Endothelial cell of umbilical vein (primary cell): ENCODE measurements around the gene GPR137C. TPM values are rescaled to one million over a fixed set of nuclear protein-coding genes. Genes with fewer than 3 reads are reported as not detected.

Experiments used
- BruUV-seq: library from RNA; stranded (reverse); fragments of 400-500 nt; replicated peaks from 2 replicates; lab custom pipeline; 2021; lab: Mats Ljungman, UMichigan
- CTCF ChIA-PET: fragments of 300-600, 350-600 bp; sonication (Branson Sonifier 250); formaldehyde crosslinking; loops from one replicate; lab custom pipeline; 2021; ENCODE audit warnings: antibody characterized with exemption, inconsistent platforms; lab: Charles Lee
- POLR2A ChIA-PET: fragments of 300-600, 350-600 bp; sonication (Branson Sonifier 250); formaldehyde crosslinking; loops from one replicate; lab custom pipeline; 2021; ENCODE audit warnings: antibody characterized with exemption, inconsistent platforms; lab: Charles Lee
- DNase-seq: peaks from one replicate; pipeline ENCODE4 v3.0.0-alpha.2; 2011; ENCODE audit warnings: low read depth, low spot score
- FAIRE-seq: peaks from 2 replicates; lab custom pipeline; 2011; peaks lifted over from hg19 to GRCh38; lab: Jason Lieb, UNC
- H2AFZ ChIP-seq: 2 replicates; pipeline ENCODE4 v1.6.0; 2012; ENCODE audit warnings: low read depth, low read length, control low read depth, inconsistent platforms
- H3K27ac ChIP-seq: 2 replicates; pipeline ENCODE4 v1.5.1; 2011; ENCODE audit warnings: low read depth, mild to moderate bottlenecking, control low read depth, low read length, moderate library complexity; ENCODE audit not compliant: insufficient read depth
- H3K27me3 ChIP-seq, 2 experiments: 2 replicates each; pipeline versions ENCODE4 v1.6.0 to v1.6.1; 2011; ENCODE audit warnings: low read length in 2 of 2, mixed read lengths in 1 of 2; ENCODE audit not compliant: control insufficient read depth in 2 of 2, insufficient read depth in 2 of 2
- H3K36me3 ChIP-seq, 2 experiments: 2 replicates in 1 of 2; 3 replicates in 1 of 2; pipeline ENCODE4 v1.5.1; 2011; ENCODE audit warnings: low read length in 2 of 2, mild to moderate bottlenecking in 1 of 2, moderate library complexity in 1 of 2; ENCODE audit not compliant: control insufficient read depth in 2 of 2, insufficient read depth in 2 of 2; ENCODE audit errors: extremely low read depth in 1 of 2
- H3K4me1 ChIP-seq: 3 replicates; pipeline ENCODE4 v1.5.1; 2011; ENCODE audit warnings: mild to moderate bottlenecking, low read length; ENCODE audit not compliant: control insufficient read depth, insufficient read depth; ENCODE audit errors: extremely low read depth
- H3K4me2 ChIP-seq: 2 replicates; pipeline ENCODE4 v1.6.1; 2011; ENCODE audit warnings: low read length, control low read depth, mixed read lengths; ENCODE audit not compliant: insufficient read depth
- H3K4me3 ChIP-seq, 3 experiments: fragments of 200-600 bp in 1 of 3; sonication (generic), shearing (Covaris generic) in 1 of 3; replicated peaks in 1 of 3; 2 replicates each; pipeline ENCODE4 v1.5.1; 2011 to 2016; ENCODE audit warnings: control low read depth in 3 of 3, low read length in 3 of 3, mild to moderate bottlenecking in 2 of 3, inconsistent platforms in 1 of 3, low read depth in 1 of 3, moderate library complexity in 1 of 3; ENCODE audit not compliant: insufficient read depth in 1 of 3
- H3K79me2 ChIP-seq: 2 replicates; pipeline ENCODE4 v1.6.0; 2012; ENCODE audit warnings: low read length, inconsistent platforms; ENCODE audit not compliant: control insufficient read depth, insufficient read depth
- H3K9ac ChIP-seq: replicated peaks from 2 replicates; pipeline ENCODE3; 2011; ENCODE audit warnings: low read length, control low read depth; ENCODE audit not compliant: insufficient read depth; ENCODE audit errors: extremely low read depth
- H3K9me1 ChIP-seq: replicated peaks from 3 replicates; pipeline ENCODE4 v1.6.0; 2011; ENCODE audit warnings: mild to moderate bottlenecking, low read length; ENCODE audit not compliant: control insufficient read depth, insufficient read depth; ENCODE audit errors: extremely low read depth
- H3K9me3 ChIP-seq: replicated peaks from 2 replicates; pipeline ENCODE4 v1.5.1; 2012; ENCODE audit warnings: low read length, inconsistent platforms; ENCODE audit not compliant: control insufficient read depth, insufficient read depth
- H4K20me1 ChIP-seq: replicated peaks from 2 replicates; pipeline ENCODE3; 2011; ENCODE audit warnings: mild to moderate bottlenecking, low read length; ENCODE audit not compliant: control insufficient read depth, insufficient read depth; ENCODE audit errors: extremely low read depth
- EZH2 ChIP-seq: IDR thresholded peaks from 2 replicates; pipeline ENCODE4 v1.6.1; 2012; ENCODE audit warnings: borderline replicate concordance, low read depth, mild to moderate bottlenecking, moderate library complexity, low read length, inconsistent platforms; ENCODE audit not compliant: severe bottlenecking
- FOS ChIP-seq: IDR thresholded peaks from 2 replicates; pipeline ENCODE4 v1.6.1; 2011; ENCODE audit warnings: mild to moderate bottlenecking, low read length, moderate library complexity, borderline replicate concordance; ENCODE audit not compliant: insufficient read depth
- GATA2 ChIP-seq: IDR thresholded peaks from 2 replicates; pipeline ENCODE4 v1.7.0; 2011; ENCODE audit warnings: low read depth, mild to moderate bottlenecking, moderate library complexity, mixed read lengths, low read length; ENCODE audit not compliant: insufficient read length, insufficient read depth
- JUN ChIP-seq: IDR thresholded peaks from 2 replicates; pipeline ENCODE4 v1.6.1; 2011; ENCODE audit warnings: borderline replicate concordance, low read depth; ENCODE audit not compliant: insufficient read length, insufficient read depth
- MYC ChIP-seq: IDR thresholded peaks from one replicate; pipeline ENCODE4 v1.6.1; 2011; ENCODE audit warnings: mild to moderate bottlenecking, low read depth, low read length
- POLR2A ChIP-seq: IDR thresholded peaks from 2 replicates; pipeline ENCODE4 v1.6.1; 2012; ENCODE audit warnings: low read depth, mild to moderate bottlenecking, control low read depth, low read length
- POLR2AphosphoS5 ChIP-seq: IDR thresholded peaks from 2 replicates; pipeline ENCODE4 v1.6.1; 2012; ENCODE audit warnings: low read depth, mild to moderate bottlenecking, control low read depth, low read length, moderate library complexity; ENCODE audit not compliant: insufficient read depth
- dilution Hi-C: fragments of 300-500 bp; cut with MboI; formaldehyde crosslinking; loops from one replicate; pipeline ENCODE4 v1.15.0; 2019; ENCODE audit warnings: low sequenced_read_pairs; ENCODE audit not compliant: extremely low pct_ligation_motif_present
- intact Hi-C: fragments of 100-400 bp; cut with micrococcal nuclease; formaldehyde crosslinking; loops from one replicate; pipeline ENCODE4 v1.10.0; 2022
- polyA plus RNA-seq, 4 experiments: library from polyadenylated mRNA; depleted of rRNA in 3 of 4; stranded (reverse) in 3 of 4; unstranded in 1 of 4; fragments of >200 nt; gene quantifications; 2 replicates each; pipeline versions ENCODE4 v1.2.1 to v1.2.3, GENCODE V29; 2011 to 2012; ENCODE audit warnings: missing spikeins in 1 of 4
- total RNA-seq: library from RNA; stranded (reverse); gene quantifications from 2 replicates; pipeline ENCODE4 v1.2.3, GENCODE V29; 2021
- TF ChIP-seq, protein P1 (sequence below), 2 donors: IDR thresholded peaks; 1 replicate in 1 of 2; 2 replicates in 1 of 2; pipeline ENCODE4 v1.5.1; 2011; ENCODE audit warnings: low read length in 2 of 2, mild to moderate bottlenecking in 2 of 2, moderate library complexity in 2 of 2, control low read depth in 1 of 2, inconsistent platforms in 1 of 2, low read depth in 1 of 2; ENCODE audit not compliant: insufficient read depth in 1 of 2; ENCODE audit errors: extremely low read depth in 1 of 2
- TF ChIP-seq, protein P2 (sequence below): IDR thresholded peaks from 2 replicates; pipeline ENCODE4 v1.6.1; 2011; ENCODE audit not compliant: insufficient read depth, insufficient read length

GPR137C gene
- total and polyA plus RNA-seq, 2 donors (not counting 3 experiments of a cell fraction or from before 2014, with no cell fraction given): 1.5 to 5.7 TPM

DNA sequence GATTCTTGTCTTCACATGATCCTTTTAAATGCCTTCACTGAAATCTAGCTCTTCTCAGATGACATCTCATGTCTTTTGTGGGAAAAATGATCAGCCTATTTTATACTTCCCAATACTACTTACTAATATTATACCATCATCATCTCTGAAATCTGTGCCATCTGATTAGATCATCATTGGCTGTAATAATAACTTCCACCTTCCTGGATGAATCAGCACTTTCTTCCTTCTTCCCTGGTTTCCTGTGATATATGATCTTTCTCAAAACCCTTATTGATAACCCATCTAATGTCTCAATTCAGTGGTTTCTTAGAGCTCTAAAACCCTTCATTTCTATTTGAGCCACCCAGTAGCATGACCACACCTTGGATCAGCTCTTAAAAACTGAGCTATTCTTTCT lies 30.9 kb downstream of the GPR137C start:
- dilution Hi-C loops: no loop called here

More for the DNA sequence above, 30.9 kb downstream of the GPR137C start:
- Histone ChIP-seq H3K9ac (no peak overlapping the region), H3K4me1 (peaks cover 12% of the 10 kb centered on the region), H3K27me3 (no peaks in the 10 kb centered on the region), H2AFZ (no peak overlapping the region), H3K4me2 (peak overlapping the region; percentile 76), H3K9me3 (no peaks in the 10 kb centered on the region), H4K20me1 (no peaks in the 10 kb centered on the region), H3K27ac (no peak overlapping the region), H3K4me3 (no peak overlapping the region), H3K9me1 (no peaks in the 10 kb centered on the region), H3K79me2 (no peaks in the 10 kb centered on the region), H3K36me3 (no peaks in the 10 kb centered on the region)
- DNase-seq: no peak
- ChIA-PET CTCF (no interaction called here), POLR2A (no interaction called here)
- intact Hi-C loops: no loop called here
- no TSS peak for BruUV-seq
- no peak for FAIRE-seq
- no peak for TF ChIP-seq POLR2AphosphoS5
- no peak for TF ChIP-seq JUN
- TF ChIP-seq, protein P1, sequence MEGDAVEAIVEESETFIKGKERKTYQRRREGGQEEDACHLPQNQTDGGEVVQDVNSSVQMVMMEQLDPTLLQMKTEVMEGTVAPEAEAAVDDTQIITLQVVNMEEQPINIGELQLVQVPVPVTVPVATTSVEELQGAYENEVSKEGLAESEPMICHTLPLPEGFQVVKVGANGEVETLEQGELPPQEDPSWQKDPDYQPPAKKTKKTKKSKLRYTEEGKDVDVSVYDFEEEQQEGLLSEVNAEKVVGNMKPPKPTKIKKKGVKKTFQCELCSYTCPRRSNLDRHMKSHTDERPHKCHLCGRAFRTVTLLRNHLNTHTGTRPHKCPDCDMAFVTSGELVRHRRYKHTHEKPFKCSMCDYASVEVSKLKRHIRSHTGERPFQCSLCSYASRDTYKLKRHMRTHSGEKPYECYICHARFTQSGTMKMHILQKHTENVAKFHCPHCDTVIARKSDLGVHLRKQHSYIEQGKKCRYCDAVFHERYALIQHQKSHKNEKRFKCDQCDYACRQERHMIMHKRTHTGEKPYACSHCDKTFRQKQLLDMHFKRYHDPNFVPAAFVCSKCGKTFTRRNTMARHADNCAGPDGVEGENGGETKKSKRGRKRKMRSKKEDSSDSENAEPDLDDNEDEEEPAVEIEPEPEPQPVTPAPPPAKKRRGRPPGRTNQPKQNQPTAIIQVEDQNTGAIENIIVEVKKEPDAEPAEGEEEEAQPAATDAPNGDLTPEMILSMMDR (IDR thresholded peaks at IDR 0.05; ENCODE audit: extremely low read depth in 1 of 2, insufficient read depth in 1 of 2, low read depth in 1 of 2, low read length in 2 of 2): no peak
- TF ChIP-seq POLR2A: no peak
- TF ChIP-seq MYC: no peak
- no peak for TF ChIP-seq EZH2
- TF ChIP-seq, protein P2, sequence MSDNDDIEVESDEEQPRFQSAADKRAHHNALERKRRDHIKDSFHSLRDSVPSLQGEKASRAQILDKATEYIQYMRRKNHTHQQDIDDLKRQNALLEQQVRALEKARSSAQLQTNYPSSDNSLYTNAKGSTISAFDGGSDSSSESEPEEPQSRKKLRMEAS: no peak
- peak; percentile 28 for TF ChIP-seq FOS
- TF ChIP-seq GATA2: peak; percentile 74
